HepG2 (cell line): ENCODE measurements around the gene ITGAE. TPM values are rescaled to one million over a fixed set of nuclear protein-coding genes. Genes with fewer than 3 reads are reported as not detected.

ENCODE experiments used
- AKAP8 ChIP-seq: sonication (generic); formaldehyde crosslinking; IDR thresholded peaks from 2 replicates; pipeline ENCODE4 v1.5.1; 2020; ENCODE audit warnings: mild to moderate bottlenecking, missing genetic modification reagents
- ARID2 ChIP-seq: sonication (generic); formaldehyde crosslinking; IDR thresholded peaks from 2 replicates; pipeline ENCODE4 v1.8.1; 2022; ENCODE audit warnings: mild to moderate bottlenecking, missing genetic modification reagents, borderline replicate concordance
- GPN1 ChIP-seq: sonication (generic); formaldehyde crosslinking; IDR thresholded peaks from 2 replicates; pipeline ENCODE4 v1.5.1; 2020; ENCODE audit warnings: missing genetic modification reagents, borderline replicate concordance
- JUN ChIP-seq: sonication (generic); formaldehyde crosslinking; IDR thresholded peaks from 2 replicates; pipeline ENCODE4 v1.4.0; 2020; ENCODE audit warnings: mild to moderate bottlenecking, missing genetic modification reagents
- MIER2 ChIP-seq: IDR thresholded peaks from 2 replicates; pipeline ENCODE4 v1.6.1; 2016; ENCODE audit warnings: missing biosample characterization, missing genetic modification reagents
- RARG ChIP-seq: sonication (generic); formaldehyde crosslinking; IDR thresholded peaks from 2 replicates; pipeline ENCODE4 v1.4.0; 2020; ENCODE audit warnings: low read depth, mild to moderate bottlenecking, missing genetic modification reagents
- SNAPC2 ChIP-seq: sonication (generic); formaldehyde crosslinking; IDR thresholded peaks from 2 replicates; pipeline ENCODE4 v1.8.1; 2022; ENCODE audit warnings: mild to moderate bottlenecking, missing genetic modification reagents
- SOX6 ChIP-seq, 2 experiments: fragments of 450-650 bp in 1 of 2; sonication (generic) in 1 of 2; formaldehyde crosslinking in 1 of 2; IDR thresholded peaks; 2 replicates each; pipeline versions ENCODE4 v1.4.0 to v1.6.1; 2017 to 2020; ENCODE audit warnings: antibody characterized with exemption in 1 of 2, mild to moderate bottlenecking in 1 of 2, missing genetic modification reagents in 1 of 2
- polyA plus RNA-seq, 8 experiments: library from polyadenylated mRNA; depleted of rRNA in 3 of 8; stranded (reverse) in 7 of 8; unstranded in 1 of 8; fragments of >200 nt; fragmentation: Illumina TruSeq in 4 of 8; extraction: Trizol in 4 of 8; gene quantifications; 2 replicates each; pipeline versions ENCODE4 v1.2.1 to v1.2.3, GENCODE V29; 2011 to 2016; ENCODE audit warnings: low read depth in 4 of 8, missing spikeins in 1 of 8, mixed read lengths in 1 of 8; ENCODE audit not compliant: insufficient read depth in 1 of 8
- total RNA-seq, 5 experiments: library from RNA; depleted of rRNA; stranded (reverse); fragments of >200 nt; fragmentation: Illumina TruSeq; extraction: Trizol; gene quantifications; 2 replicates each; pipeline ENCODE4 v1.2.3, GENCODE V29; 2016; ENCODE audit warnings: low read depth in 1 of 5
- TF ChIP-seq, protein P1 (sequence below): sonication (generic); formaldehyde crosslinking; IDR thresholded peaks from one replicate; pipeline ENCODE4 v1.5.1; 2020; ENCODE audit warnings: mild to moderate bottlenecking, missing genetic modification reagents; ENCODE audit errors: not compliant biosample characterization
- TF ChIP-seq, protein P2 (sequence below), 2 experiments: fragments of 450-650 bp in 1 of 2; sonication (generic) in 1 of 2; formaldehyde crosslinking in 1 of 2; IDR thresholded peaks; 2 replicates each; pipeline versions ENCODE4 v1.6.1 to v1.8.0; 2016 to 2022; ENCODE audit warnings: antibody characterized with exemption in 1 of 2, mild to moderate bottlenecking in 1 of 2, missing genetic modification reagents in 1 of 2

ITGAE gene
- total and polyA plus RNA-seq, 2 of the 13 experiments (the other 11 are each of a cell fraction or from before 2014, with no cell fraction given): 42.3 to 49.0 TPM

DNA sequence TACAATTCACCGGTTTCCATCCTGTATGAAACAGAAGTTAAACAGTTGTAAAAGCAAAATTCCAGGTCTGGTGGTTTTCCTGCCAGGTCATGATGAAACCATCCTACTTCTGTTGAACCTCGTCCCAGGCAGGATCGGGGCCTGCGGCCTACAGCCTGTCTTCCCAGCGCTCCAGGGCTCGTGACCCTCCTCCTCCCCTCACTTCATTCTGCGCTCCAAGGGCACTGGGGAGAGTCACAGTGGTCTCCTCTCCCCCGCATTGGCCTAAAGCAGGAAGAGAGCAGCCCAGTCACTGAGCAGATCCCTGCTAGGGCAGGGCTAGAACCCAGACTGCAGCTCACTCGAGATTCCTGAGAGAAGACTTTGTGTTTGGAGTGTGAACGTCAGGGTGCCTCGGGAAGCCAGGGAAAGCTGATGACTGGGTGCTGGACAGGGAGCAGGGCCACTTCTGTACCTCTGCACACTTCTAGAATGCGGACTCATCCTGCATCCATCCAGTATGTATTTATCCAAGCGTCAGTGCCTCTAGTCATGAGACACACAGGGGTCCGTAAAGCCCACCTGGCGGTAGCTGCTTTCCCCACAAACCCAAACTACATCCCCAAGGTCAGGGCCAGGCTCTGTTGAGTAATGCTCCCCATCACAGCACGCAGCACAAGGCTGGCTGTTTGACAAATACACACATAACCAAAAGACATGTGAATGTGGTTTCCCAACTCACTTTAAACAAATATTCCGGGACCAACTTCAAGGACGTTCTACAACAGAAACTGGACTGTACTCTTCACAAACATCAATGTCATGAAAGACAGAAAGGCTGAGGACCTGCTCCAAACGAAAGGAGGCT is 1.7 kb upstream of the ITGAE start (continued):
- TF ChIP-seq, protein P1, sequence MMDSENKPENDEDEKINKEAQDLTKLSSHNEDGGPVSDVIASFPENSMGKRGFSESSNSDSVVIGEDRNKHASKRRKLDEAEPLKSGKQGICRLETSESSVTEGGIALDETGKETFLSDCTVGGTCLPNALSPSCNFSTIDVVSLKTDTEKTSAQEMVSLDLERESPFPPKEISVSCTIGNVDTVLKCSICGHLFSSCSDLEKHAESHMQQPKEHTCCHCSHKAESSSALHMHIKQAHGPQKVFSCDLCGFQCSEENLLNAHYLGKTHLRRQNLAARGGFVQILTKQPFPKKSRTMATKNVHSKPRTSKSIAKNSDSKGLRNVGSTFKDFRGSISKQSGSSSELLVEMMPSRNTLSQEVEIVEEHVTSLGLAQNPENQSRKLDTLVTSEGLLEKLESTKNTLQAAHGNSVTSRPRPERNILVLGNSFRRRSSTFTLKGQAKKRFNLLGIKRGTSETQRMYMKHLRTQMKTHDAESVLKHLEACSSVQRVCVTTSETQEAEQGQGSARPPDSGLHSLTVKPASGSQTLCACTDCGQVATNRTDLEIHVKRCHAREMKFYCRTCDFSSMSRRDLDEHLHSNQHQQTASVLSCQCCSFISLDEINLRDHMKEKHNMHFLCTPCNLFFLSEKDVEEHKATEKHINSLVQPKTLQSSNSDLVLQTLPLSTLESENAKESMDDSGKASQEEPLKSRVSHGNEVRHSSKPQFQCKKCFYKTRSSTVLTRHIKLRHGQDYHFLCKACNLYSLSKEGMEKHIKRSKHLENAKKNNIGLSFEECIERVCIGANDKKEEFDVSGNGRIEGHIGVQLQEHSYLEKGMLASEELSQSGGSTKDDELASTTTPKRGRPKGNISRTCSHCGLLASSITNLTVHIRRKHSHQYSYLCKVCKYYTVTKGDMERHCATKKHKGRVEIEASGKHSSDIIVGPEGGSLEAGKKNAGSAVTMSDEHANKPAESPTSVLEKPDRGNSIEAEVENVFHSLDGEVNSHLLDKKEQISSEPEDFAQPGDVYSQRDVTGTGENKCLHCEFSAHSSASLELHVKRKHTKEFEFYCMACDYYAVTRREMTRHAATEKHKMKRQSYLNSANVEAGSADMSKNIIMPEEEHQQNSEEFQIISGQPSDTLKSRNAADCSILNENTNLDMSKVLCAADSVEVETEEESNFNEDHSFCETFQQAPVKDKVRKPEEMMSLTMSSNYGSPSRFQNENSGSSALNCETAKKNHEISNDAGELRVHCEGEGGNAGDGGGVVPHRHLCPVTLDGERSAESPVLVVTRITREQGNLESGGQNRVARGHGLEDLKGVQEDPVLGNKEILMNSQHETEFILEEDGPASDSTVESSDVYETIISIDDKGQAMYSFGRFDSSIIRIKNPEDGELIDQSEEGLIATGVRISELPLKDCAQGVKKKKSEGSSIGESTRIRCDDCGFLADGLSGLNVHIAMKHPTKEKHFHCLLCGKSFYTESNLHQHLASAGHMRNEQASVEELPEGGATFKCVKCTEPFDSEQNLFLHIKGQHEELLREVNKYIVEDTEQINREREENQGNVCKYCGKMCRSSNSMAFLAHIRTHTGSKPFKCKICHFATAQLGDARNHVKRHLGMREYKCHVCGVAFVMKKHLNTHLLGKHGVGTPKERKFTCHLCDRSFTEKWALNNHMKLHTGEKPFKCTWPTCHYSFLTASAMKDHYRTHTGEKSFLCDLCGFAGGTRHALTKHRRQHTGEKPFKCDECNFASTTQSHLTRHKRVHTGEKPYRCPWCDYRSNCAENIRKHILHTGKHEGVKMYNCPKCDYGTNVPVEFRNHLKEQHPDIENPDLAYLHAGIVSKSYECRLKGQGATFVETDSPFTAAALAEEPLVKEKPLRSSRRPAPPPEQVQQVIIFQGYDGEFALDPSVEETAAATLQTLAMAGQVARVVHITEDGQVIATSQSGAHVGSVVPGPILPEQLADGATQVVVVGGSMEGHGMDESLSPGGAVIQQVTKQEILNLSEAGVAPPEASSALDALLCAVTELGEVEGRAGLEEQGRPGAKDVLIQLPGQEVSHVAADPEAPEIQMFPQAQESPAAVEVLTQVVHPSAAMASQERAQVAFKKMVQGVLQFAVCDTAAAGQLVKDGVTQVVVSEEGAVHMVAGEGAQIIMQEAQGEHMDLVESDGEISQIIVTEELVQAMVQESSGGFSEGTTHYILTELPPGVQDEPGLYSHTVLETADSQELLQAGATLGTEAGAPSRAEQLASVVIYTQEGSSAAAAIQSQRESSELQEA (CRISPR knock-in tag): peak; percentile 63
- TF ChIP-seq RARG (CRISPR knock-in tag): no peak
- TF ChIP-seq SNAPC2 (CRISPR knock-in tag): peak; percentile 67; the same call in 1 of the 2 replicates
- TF ChIP-seq JUN (CRISPR knock-in tag): peak; percentile 55
- peak; percentile 81; the same call in 1 of the 2 replicates for TF ChIP-seq MIER2 (CRISPR knock-in tag)
- no peak for TF ChIP-seq ARID2 (CRISPR knock-in tag)
- no peak for TF ChIP-seq SOX6 (IDR thresholded peaks at IDR 0.05)
- TF ChIP-seq SOX6 (CRISPR knock-in tag; IDR thresholded peaks at IDR 0.05): peak; percentile 94
- TF ChIP-seq, protein P2, sequence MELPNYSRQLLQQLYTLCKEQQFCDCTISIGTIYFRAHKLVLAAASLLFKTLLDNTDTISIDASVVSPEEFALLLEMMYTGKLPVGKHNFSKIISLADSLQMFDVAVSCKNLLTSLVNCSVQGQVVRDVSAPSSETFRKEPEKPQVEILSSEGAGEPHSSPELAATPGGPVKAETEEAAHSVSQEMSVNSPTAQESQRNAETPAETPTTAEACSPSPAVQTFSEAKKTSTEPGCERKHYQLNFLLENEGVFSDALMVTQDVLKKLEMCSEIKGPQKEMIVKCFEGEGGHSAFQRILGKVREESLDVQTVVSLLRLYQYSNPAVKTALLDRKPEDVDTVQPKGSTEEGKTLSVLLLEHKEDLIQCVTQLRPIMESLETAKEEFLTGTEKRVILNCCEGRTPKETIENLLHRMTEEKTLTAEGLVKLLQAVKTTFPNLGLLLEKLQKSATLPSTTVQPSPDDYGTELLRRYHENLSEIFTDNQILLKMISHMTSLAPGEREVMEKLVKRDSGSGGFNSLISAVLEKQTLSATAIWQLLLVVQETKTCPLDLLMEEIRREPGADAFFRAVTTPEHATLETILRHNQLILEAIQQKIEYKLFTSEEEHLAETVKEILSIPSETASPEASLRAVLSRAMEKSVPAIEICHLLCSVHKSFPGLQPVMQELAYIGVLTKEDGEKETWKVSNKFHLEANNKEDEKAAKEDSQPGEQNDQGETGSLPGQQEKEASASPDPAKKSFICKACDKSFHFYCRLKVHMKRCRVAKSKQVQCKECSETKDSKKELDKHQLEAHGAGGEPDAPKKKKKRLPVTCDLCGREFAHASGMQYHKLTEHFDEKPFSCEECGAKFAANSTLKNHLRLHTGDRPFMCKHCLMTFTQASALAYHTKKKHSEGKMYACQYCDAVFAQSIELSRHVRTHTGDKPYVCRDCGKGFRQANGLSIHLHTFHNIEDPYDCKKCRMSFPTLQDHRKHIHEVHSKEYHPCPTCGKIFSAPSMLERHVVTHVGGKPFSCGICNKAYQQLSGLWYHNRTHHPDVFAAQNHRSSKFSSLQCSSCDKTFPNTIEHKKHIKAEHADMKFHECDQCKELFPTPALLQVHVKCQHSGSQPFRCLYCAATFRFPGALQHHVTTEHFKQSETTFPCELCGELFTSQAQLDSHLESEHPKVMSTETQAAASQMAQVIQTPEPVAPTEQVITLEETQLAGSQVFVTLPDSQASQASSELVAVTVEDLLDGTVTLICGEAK (IDR thresholded peaks at IDR 0.05): no peak
- TF ChIP-seq, protein P2 (CRISPR knock-in tag; IDR thresholded peaks at IDR 0.05): peak; percentile 62; the same call in 1 of the 2 replicates
- TF ChIP-seq GPN1 (CRISPR knock-in tag): no peak
- TF ChIP-seq AKAP8 (CRISPR knock-in tag): peak; percentile 94
